Cortex of kidney (tissue), 1 donor: Measurements from ENCODE around the gene URGCP.
"Not testable (repeated sequence)": the region's sequence is repeated elsewhere in the genome, so short reads cannot be mapped to it uniquely, and the experiment has no call there.

ENCODE experiments used
- DNase-seq: peaks from one replicate; lab custom pipeline; 2025; lab: John Stamatoyannopoulos, UW

Gene URGCP

DNA sequence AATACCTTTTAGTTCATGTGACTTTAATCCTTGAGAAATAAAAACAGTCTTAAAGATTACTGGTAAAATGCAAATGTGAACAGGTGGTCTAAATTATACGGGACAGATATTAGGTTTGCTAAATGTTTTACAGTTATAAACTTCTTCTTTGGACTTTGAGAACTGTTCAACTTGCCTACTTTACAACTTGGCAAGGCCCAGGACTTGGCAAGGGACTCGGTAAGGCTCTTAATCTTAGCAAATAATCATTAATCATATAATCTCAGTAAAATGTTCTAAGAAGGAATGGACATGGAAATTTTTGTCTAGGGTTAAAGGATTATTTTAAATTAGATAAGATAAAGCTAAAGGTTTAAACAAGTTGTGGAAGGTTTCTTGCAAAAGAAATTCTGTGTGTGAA, 15.0 kb upstream of the URGCP start:
- no peak for DNase-seq

DNA sequence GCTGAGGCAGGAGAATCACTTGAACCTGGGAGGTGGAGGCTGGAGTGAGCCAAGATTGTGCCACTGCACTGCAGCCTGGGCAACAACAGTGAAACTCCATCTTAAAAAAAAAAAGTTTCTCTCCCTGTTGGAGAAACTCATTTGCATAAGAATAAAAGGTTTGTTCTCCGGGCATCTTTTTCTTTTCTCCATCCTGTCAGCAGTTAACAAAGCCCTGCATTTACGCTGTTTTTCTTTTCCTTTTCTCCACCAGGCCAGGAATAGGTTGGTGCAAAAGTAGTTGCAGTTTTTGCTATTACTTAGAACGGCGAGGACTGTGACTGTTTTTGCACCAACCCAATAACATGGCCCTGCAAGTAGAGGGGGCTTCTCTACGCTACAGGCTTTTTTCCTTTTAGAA, 9.5 kb upstream of the URGCP start:
- no peak for DNase-seq

DNA sequence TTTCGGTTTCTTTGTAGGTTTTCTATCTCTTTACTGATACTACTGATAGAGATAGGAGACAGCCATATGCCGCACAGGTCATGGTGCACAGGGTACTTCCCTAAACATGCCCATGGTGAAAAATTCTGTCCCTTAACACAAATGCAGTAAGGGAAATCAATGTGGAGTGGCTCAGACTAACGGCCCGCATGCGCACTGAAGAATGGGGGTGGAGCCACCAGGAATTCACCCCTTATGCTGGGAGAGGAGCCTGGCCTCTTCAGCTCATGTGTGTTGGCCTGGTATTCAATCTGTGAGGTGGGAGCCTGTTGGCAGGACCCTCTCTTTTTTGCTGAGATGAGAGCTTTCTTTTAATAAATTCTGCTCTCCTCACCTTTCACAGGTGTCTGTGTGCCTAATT, 8.4 kb upstream of the URGCP start:
- DNase-seq, result no peak

GRCh38 chr7:43905956-43906330, 453 bp downstream of the URGCP start:
- no peak for DNase-seq

- DNase-seq, result no peak
These were observed 1.0 kb downstream of the URGCP start for GRCh38 chr7:43905209-43905946.

GRCh38 chr7:43904533-43905208, 1.7 kb downstream of the URGCP start:
- no peak for DNase-seq

- DNase-seq, result no peak
These were observed 3.8 kb downstream of the URGCP start for GRCh38 chr7:43902542-43903054.

DNA sequence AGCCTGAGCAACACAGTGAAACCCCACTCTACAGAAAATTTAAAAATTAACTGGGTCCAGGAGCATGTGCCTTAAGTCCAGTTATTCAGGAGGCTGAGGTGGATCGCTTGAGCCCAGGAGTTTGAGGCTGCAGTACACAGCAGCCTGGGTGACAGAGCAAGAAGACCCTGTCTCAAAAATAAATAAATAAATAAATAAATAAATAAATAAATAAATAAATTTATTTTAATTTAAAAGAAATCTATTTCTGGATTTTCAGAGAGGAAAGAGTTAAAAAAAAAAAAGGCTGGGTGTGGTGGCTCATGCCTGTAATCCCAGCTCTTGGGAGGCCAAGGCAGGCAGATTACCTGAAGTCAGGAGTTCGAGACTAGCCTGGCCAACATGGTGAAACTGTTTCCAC, 7.8 kb downstream of the URGCP start:
- DNase-seq, result not testable (repeated sequence)

- no peak for DNase-seq
These were observed 10.5 kb downstream of the URGCP start for GRCh38 chr7:43895847-43896415.

DNA sequence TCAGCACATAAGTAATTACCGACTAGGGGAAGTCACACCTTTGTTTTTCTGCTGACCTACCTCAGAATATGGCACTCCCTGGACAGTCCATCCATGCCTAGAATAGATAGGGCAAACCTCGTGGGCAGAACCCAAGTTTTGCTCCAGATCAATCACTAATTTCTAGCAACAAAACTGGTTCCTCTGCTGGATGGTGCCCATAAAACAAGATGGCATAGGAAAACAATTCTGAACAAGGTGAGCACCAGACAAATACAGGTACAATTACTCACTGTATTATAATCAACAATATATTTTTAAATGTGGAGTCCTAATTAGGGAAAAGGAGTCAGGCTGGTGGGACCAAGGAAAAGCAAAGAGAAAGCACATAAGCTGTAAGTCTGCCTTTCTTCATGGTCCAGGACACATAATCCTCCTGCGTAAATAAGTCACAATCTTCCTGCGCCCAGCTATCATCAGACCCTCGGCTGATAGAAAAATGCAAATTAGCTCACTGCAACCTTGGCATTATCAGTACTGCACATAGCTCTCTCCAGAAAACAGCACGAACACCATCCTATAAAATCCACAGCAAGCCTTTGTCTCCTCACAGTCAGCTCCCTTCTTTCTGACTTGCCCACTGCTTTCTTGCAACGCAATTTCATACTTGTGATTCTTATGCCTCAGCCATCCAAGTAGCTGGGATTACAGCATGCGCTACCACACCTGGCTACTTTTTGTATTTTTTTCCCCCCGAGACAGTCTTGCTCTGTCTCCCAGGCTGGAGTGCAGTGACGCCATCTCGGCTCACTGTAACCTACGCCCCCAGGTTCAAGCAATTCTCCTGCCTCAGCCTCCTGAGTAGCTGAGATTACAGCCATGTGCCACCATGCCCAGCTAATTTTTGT, 15.1 kb downstream of the URGCP start:
- no peak for DNase-seq

- no peak for DNase-seq
These were observed 15.9 kb downstream of the URGCP start for GRCh38 chr7:43890468-43890867.

DNA sequence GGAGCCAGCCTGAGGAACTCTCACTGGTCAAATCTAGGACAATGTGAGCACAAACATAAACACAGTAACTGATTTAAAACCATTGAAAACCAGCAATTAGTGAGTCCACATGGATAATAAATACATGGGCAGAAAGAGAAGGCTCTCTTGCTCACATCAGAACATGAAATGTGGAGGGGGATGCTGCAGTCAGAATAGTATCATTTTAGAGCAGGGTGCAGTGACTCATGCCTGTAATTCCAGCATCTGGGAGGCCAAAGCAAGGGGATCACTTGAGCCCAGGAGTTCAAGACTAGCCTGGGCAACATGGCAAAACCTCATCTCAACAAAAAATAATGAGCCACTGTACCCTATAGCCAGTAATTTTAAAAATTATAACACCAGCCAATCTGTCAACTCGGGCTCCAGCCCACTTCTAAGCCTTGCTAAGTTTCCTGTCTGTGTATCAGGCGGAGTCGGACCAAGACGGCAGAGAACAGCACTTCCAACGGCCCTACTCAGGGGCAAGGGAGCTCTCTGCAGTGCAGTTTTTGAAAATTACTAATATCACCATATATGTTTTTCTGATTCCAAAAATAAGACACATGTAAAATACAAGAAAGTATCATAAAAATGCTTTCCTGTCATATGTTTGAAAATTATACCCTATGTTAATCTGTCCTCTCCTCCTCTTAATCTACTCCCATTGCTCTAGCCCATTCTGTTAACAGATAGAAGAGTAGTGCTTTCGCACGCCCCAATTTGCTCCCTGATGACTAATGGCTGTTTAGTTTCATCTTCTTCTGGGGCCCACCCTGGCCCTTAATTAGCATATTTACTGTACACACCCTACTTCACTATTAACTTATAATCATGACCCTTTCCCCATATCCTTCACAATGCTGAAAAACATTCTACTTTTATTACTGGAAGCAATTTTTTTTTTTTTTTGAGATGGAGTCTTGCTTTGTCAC, 17.1 kb downstream of the URGCP start:
- DNase-seq, result no peak

DNA sequence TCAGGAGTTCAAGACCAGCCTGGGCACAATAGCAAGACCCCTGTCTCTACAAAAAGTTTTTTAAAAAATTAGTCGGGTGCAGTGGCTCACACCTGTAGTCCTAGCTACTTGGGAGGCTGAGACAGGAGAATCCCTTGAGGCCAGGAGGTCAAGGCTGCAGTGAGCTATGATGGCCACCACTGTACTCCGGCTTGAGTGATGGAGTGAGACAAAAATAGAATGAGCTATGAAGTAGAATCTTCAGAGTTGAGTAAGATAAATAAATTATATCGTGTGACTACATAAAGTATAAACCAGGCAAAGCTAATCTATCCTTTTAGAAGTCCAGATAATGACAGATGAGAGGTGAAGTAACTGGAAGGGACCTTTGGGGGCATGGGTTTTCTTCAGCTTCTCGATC, 21.8 kb downstream of the URGCP start:
- DNase-seq, result no peak

DNA sequence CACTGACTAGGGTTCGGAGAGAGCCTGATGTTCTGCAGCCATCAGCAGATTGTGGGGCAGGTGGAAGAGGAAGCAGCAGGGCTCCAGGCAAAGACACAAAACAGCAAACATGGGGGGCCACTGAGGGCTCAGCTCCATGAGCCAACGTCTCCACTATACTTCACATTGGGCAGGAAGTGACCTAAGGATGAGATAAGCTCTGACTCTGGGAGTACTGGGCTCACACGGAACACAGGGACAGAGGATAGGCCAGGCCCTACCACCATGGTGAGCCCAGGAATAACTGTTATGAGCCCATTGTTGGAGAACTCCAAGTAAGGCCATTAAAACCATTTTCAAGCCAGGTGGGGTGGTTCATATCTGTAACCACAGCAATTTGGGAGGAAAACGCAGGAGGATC, 22.2 kb downstream of the URGCP start:
- no peak for DNase-seq

DNA sequence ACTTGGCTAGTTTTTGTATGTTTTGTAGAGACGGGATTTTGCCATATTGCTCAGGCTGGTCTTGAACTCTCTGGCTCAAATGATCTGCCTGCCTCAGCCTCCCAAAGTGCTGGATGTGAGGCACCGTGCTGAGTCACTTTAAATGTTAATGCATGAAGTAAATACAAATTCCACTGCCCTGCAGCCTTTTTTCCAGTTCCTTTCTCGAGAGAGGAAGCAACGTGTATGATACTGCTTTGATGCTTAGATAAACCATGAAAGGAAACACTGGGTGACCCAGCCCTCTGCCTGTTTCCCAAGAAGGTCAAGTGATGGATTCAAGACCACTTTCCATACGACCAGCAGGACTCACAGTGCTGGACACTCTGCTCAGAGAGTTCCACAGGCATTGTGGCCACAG, 25.8 kb downstream of the URGCP start:
- no peak for DNase-seq

- DNase-seq, result no peak
These were observed 26.9 kb downstream of the URGCP start for GRCh38 chr7:43879477-43879876.

- no peak for DNase-seq
These were observed 27.5 kb downstream of the URGCP start for GRCh38 chr7:43878867-43879266.

DNA sequence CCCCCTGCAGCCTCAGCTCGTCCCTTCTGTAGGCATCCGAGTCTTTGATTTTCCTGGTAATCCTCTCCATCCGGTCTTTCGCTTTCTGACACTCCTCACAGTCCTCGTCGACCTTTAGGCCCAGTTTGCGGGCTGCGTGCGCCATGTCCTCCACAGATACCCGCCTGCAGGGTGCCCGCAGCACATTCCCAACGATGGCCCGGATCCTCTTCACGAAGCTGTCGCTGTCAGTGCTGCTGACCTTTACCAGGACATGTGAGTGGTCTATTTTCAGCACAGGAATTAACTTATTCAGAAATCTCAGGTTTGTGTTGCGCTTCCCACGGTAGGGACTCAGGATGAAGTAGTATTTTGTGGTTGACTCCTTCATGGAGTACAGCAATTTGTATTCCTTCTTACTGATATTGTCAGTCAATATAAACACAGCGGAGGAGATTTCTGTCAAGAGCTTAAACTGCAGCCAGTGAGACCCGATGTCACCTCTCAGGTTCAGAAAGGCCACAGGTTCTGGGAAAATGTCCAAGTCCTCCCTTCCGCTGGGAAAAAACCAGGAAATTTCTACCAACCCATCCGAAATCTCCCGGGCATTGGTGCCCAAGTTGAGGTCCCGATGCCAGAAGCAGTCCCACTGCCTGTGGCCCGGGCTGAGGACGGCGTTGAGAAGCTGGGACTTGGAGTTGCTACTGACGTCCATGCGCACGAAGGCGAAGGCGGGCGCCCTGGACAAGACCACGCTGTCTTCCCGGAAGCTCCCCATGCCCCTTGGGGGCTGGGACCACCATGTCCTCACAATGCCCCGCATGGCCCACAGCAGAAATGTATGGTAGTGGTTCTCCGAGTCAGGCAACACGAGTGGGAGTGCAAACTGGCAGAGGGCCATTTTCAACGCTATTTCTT, 28.2 kb downstream of the URGCP start:
- no peak for DNase-seq

GRCh38 chr7:43876976-43877745, 29.2 kb downstream of the URGCP start:
- DNase-seq, result no peak
